Sigmoid colon (tissue), 4 donors: ENCODE data around the gene BCAS3.

Experiments
- EP300 ChIP-seq, 4 donors: sonication (generic); formaldehyde crosslinking; IDR thresholded peaks; one replicate each; pipeline ENCODE4 v1.6.1; 2017; ENCODE audit warnings: antibody characterized with exemption in 4 of 4
- POLR2AphosphoS5 ChIP-seq, 4 donors: sonication (generic); formaldehyde crosslinking; IDR thresholded peaks; one replicate each; pipeline ENCODE4 v1.6.1; 2017; ENCODE audit warnings: antibody characterized with exemption in 4 of 4
- TF ChIP-seq, protein P1 (sequence below), 4 experiments: fragments of 450-650 bp in 3 of 4; fragments of 200-600 bp in 1 of 4; IDR thresholded peaks; one replicate each; pipeline ENCODE4 v1.5.1; 2016 to 2019; ENCODE audit warnings: antibody characterized with exemption in 4 of 4, mild to moderate bottlenecking in 3 of 4, moderate library complexity in 2 of 4

DNA sequence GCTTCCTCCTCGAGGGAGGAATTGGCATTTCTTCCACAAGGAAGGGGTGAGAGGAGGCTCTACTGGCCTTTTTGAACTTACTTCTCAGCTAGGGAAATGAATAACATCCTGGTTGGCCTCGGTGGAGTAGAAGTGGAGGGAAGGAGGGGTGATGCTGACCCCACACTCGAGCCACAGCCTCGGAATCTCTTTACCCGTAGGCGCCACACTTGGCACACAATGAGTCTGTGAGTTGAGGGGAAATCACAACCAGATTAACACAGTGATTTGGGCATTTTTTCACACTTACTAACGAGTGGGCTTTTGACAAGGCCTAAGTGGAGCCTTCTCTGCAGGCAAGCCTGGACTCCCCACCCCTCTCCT, 674.7 kb downstream of the BCAS3 start:
- TF ChIP-seq, protein P1, sequence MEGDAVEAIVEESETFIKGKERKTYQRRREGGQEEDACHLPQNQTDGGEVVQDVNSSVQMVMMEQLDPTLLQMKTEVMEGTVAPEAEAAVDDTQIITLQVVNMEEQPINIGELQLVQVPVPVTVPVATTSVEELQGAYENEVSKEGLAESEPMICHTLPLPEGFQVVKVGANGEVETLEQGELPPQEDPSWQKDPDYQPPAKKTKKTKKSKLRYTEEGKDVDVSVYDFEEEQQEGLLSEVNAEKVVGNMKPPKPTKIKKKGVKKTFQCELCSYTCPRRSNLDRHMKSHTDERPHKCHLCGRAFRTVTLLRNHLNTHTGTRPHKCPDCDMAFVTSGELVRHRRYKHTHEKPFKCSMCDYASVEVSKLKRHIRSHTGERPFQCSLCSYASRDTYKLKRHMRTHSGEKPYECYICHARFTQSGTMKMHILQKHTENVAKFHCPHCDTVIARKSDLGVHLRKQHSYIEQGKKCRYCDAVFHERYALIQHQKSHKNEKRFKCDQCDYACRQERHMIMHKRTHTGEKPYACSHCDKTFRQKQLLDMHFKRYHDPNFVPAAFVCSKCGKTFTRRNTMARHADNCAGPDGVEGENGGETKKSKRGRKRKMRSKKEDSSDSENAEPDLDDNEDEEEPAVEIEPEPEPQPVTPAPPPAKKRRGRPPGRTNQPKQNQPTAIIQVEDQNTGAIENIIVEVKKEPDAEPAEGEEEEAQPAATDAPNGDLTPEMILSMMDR (IDR thresholded peaks at IDR 0.05): no peak
- TF ChIP-seq EP300 (IDR thresholded peaks at IDR 0.05) (no peak), POLR2AphosphoS5 (IDR thresholded peaks at IDR 0.05) (no peak)
